RPMI7951 (cell line): Measurements from ENCODE around the gene AUH. TPM values are rescaled to one million over a fixed set of nuclear protein-coding genes. Genes with fewer than 3 reads are reported as not detected.

Experiments used
- DNase-seq: peaks from one replicate; pipeline ENCODE4 v3.0.0-alpha.2; 2012; ENCODE audit warnings: low read depth
- total RNA-seq: library from RNA; depleted of rRNA; stranded (reverse); fragments of >200 nt; shearing (Covaris generic); gene quantifications from 2 replicates; pipeline ENCODE4 v1.2.3, GENCODE V29; 2014

The AUH gene
- total RNA-seq, 1 experiment from 2014 or later, result 14.8 TPM

GRCh38 chr9:91246846-91247245 is 114.9 kb downstream of the AUH start:
- no peak for DNase-seq

- peak; percentile 26 for DNase-seq
Measured at GRCh38 chr9:91245431-91246313, 116.0 kb downstream of the AUH start.

GRCh38 chr9:91243029-91243428 is 118.7 kb downstream of the AUH start:
- DNase-seq, result no peak

GRCh38 chr9:91241909-91242308 is 119.8 kb downstream of the AUH start:
- DNase-seq, result no peak

- DNase-seq, result no peak
Measured at GRCh38 chr9:91240596-91241165, 121.0 kb downstream of the AUH start.

DNA sequence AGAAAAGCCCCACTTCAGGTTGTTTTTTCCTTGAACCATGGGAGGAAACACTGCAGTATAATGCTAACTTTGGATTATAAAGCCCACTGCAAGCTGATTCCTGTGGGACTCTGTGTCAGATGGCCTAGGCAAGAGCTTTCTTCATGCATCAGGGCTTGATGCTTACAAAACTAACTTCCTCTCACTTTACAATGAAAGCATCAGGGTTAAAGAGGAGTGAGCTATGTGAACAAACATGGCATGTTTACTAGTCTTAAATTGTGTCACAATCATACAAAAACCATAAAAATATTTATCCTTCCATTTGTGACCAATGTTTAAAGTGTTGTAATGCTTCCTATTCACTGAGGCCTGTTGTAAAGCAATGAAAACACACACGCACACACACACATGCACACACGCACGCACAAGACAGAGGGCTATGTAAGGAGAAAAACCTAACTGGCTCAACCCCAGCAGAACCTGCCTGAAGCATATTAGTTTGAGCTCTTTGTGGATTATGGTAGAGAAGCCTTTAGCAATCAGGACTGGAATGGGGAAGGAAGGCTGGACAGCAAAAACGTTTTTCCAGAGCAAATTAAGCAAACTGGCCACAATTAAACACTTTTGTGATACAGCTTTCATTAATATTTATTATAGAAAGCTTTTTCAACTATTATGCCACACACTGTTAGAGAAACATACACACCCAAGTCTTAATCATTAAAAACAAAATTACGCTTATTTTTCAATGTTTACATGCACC is 122.2 kb downstream of the AUH start:
- DNase-seq, result no peak

DNA sequence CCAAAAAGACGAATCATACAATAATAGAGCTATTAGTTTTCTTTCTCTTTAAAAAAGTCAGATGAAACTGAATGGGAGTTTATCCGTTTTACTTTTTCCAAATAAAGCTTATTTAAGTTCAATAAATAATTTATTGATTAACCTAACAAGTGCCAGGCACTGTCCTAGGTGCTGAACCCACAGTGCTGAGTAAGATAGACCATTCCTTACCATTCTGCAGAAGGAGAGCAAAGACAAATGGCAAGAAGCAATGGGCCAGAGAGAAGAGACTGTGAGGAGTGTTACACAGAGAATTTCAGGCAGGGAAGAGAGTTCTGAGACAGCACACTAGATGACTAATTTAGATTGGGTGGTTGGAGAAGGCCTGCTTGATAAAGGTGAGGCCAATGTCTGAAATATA is 127.2 kb downstream of the AUH start:
- no peak for DNase-seq

DNA sequence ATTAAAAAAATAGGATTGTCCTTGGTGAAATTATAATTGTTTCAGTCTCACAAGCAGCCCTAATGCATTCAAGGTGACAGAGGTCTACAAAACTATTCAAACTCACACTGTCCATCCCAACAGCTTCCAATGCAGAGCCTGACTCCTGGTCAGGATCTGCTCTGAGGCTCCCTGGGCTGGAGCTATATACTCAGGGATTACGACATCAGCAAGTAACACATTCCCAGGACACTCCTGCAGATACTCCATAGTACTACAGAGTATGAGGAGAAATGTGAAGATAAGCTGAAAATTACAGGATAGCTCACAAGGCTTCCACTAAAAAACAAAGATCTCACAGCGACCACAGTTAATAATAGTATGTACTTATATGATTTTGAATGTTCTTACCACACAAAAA is 130.1 kb downstream of the AUH start:
- DNase-seq, result no peak

GRCh38 chr9:91223000-91223399 is 138.7 kb downstream of the AUH start:
- DNase-seq, result no peak

DNA sequence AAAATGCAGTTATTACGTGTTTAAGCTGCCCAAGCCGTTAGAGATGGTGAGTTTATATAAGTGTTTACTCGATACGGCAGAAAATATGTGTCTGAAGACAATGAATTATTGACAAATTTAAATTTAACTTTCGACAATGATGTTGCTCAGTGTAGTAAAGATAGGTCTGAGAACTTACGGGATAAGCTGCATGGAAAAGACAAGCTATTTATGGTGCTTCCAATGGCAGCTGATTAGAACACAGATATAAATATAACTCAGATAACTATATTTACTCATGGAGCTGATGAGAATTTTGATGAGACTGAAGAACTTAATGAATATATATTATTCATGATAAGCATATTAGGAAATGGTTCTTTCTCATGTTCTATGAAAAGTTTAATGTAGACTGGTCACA is 139.3 kb downstream of the AUH start:
- no peak for DNase-seq

- peak; percentile 35 for DNase-seq
Measured at GRCh38 chr9:91221332-91221731, 140.4 kb downstream of the AUH start.

DNA sequence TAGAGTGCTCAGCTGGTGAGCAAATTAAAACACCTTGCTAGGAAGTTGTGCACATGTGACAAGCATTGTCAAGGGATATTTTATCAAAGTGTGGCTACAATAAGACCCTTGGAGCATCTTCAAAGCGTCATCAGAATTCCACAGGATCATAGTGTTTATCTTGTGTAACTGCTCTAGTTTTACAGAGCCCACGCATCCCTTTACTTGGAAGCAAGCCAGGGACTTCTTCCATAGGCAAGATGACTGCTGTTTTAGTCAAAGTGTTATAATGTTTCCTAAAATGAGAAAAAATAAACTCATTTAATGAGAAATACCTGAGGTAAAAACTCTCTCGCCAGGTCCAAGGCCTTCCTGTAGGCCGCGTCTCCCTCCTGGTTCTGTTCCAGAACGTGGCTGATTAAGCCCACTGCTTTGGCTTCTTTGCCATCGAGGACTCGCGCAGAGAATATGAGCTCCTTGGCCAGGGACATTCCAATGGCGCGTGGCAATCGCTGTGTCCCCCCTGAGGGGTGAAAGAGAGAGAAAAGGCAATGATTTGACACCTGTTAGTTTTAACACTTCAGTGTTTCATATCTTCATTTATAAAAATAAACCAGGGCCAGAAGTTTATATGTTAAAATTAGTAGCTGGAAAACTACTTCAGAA is 141.1 kb downstream of the AUH start:
- no peak for DNase-seq

DNA sequence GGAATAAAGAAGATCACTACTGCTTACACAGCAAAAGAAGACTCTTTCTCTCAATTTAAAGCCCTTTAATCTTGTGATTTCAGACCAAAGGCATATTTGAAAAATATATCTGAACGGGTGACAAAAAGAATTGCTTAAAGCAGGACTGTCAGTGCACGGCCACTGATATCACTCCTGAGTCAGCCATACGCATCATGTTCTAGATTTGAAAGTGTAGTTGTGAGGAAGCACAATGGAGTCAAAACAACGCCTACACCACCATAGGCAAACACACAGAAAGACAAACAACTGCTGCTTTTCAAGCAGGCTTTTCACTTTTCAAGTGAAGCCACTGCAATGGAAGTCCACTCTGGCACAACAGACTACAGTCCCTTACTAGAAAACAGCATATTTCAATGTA is 141.7 kb downstream of the AUH start:
- no peak for DNase-seq

DNA sequence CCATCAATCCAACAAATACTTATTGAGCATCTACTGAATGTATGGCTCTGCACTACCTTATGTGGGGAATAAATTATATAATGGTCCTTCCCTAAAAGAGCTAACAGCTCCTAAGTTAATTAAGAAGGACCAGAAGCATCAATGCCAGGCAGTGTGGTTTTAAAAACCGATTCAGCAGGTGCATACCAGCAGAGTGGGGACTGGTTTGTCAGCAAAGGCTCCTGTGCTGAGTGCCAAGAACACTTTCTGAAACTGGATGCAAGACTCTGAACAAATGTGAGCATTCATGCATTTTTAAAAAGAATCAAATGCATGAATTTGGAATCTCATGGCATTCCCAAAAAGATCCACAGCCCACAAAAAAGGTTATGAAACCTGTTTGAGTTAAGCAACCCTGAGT is 142.2 kb downstream of the AUH start:
- no peak for DNase-seq

DNA sequence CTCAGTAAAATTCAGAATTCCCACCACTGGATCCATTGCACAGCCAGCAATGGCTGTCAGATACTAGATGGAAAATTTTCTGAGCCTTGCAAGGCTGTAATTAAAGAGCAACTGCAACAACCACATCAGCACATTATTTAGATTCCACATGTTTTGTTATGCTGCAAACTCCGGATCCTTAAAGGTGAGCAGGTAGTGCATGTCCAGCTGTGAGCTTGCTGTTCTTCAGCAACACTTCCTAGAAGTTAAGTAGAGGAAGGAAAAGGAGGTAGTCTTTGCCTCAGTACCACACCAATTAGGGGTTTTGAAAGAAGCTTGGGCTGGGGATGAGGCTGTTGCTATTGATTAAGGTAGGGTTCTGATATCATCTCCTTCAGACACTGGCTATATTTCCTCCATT is 144.3 kb downstream of the AUH start:
- no peak for DNase-seq

DNA sequence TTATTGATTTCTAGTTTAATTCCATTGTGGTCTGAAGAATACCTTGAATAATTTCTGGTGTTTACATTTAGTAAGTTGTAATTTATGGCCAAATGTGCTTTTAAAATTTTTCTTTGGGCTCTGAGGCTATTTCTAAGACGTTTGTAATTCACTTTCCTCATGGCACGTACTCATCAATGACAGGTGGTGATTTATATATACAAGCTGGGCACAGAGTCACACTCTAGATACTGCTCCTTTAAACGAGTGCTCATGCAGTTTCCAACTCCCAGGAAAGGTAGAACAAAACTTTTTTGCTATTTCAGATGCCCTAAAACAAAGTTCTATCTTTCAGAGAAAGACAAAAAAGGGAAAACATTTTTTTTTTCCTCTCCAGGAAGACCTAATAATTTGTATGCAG is 146.9 kb downstream of the AUH start:
- DNase-seq, result no peak

- DNase-seq, result peak; percentile 37
Measured at GRCh38 chr9:91214086-91214485, 147.6 kb downstream of the AUH start.

- no peak for DNase-seq
Measured at GRCh38 chr9:91212596-91213243, 149.0 kb downstream of the AUH start.

DNA sequence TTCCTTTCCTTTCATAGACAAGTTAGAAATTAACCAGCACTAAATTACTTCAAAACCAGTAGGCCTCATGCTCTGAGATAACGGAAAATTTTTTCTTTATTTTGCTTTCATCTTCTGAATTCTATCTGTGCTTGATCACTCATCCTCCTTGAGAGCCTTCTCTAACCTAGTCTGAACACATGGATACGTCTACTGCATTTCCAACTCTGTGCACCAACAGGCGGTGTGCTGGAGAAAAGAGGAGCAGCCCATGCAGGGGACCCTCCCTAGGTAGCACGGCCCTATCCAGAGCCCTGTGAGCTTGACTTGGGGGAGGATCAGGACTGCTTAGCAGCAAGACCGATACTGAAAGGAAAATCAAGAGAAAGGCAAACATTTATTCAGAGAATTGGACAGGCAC is 149.8 kb downstream of the AUH start:
- DNase-seq, result no peak

- no peak for DNase-seq
Measured at GRCh38 chr9:91211414-91211813, 150.3 kb downstream of the AUH start.

DNA sequence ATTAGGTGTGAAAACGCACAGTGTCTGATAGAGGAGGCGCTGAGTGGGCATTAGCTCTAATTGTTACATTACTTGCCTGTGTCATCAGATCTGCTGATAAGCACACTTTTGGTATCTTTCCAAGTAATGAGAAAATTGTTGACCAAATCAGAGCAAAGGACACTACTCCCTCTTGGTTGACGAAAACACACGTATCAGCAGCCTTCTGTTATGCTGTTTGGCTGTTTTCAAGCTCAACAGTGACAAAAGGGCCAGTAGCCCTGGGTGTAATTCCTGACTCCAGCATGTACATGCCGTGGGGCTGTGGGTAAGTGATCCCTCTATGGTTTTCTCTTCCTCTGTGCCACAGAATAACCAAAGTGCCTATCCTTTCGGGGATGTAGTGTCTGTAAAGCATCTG is 151.4 kb downstream of the AUH start:
- no peak for DNase-seq

DNA sequence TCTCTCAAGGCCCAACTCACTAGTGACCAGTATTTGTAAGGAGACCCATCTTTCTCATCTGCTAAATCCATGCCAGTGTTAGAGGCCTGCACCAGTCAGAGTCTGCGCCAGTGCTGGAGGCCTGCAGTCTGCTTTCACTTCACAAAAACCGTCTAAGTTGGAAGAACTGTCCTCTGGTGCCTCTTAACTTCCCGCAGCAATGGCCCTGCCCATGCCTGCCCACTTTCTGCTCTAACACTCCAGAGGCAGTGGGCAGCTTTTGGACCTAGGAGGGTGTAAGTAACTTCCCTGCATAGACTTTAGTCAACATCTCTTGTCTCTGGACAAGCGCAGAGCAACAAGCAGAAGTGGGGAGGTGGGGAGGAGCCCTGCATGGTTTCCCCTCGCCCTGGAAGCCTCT is 152.9 kb downstream of the AUH start:
- no peak for DNase-seq
